ENCODE measurements around the gene LGALS4. TPM values are rescaled to one million over a fixed set of nuclear protein-coding genes. Genes with fewer than 3 reads are reported as not detected.

Gene LGALS4
- total and polyA plus RNA-seq, 9 of the 15 experiments (the other 6 are each of a cell fraction or from before 2014, with no cell fraction given) = 0.08 to 1.1 (median 0.30) TPM; not detected in 3

DNA sequence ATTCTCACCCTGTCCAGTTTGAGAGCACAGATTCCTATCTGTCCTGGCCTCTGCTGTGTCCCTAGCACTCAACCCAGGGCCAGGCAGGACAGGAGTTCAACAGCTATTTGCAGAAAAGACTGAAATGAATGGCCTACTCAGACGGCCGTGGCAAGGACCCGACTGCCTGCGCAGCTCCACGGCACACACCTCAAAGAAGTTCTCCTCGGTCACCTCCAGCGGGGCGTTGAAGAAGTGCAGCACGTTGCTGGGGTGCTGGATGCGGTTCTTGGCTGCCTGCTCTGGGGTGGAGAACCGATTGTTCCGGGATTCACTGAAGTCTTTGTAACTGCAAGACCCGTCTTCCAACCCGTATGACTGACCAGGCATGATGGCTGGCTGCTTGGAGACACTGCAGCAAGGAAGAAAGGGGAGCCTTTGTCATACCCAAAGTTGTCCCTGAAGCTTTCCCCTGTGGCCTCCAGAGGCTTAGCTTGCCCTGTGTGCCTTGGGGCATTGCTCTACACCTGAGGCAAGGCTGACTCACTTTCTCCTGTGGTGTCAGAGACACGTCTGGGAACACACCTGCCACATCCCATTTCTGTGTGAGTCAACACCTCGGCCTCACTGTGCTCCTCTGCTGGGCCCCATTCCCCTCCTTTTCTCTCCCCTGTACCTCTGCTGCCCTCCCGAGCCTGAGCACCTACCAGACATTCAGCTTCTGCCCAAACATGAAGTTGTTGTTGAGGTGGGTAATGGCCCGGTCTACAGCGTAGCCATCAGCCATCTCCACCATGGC, 25.7 kb upstream of the LGALS4 start (continued):
- TF ChIP-seq HBP1 (CRISPR knock-in tag; IDR thresholded peaks at IDR 0.05) (peak; percentile 42; the same call in 1 of the 2 replicates), POLR2G (IDR thresholded peaks at IDR 0.05; ENCODE audit: low read depth, low read length) (peak; percentile 64), RBM22 (IDR thresholded peaks at IDR 0.05; ENCODE audit: low read depth, low read length, poor library complexity, severe bottlenecking) (peak; percentile 50), POLR2A (conservative IDR thresholded peaks at IDR 0.05) (peak; percentile 63; the same call in 1 of the 2 replicates)

- Histone ChIP-seq H3K27me3 (ENCODE audit: control insufficient read depth in 2 of 2, insufficient read depth in 2 of 2, low read length in 2 of 2) (no peaks in the 10 kb centered on the region), H3K4me3 (no peak overlapping the region), H3K36me3 (ENCODE audit: control insufficient read depth, insufficient read depth, low read length) (peaks cover 73% of the 10 kb centered on the region), H3K4me2 (ENCODE audit: insufficient read depth, low read length) (no peak overlapping the region), H3K4me1 (replicated peaks in 1 of 2; ENCODE audit: control insufficient read depth in 2 of 2, insufficient read depth in 2 of 2, low read length in 2 of 2) (peaks cover under 1 to 15% of the 10 kb centered on the region in 2 experiments; a peak in 4 of 5 replicates), H3K9ac (ENCODE audit: insufficient read depth in 1 of 2, low read depth in 2 of 2, low read length in 2 of 2) (peak overlapping the region in 1 of 2 experiments; percentile 37; a peak in 1 of 4 replicates), H3K9me3 (replicated peaks; ENCODE audit: control insufficient read depth, insufficient read depth, low read depth, low read length) (no peaks in the 10 kb centered on the region), H3K27ac (ENCODE audit: extremely low read depth, low read depth, low read length) (no peak overlapping the region; the same call in 2 of the 3 replicates), H3K79me2 (ENCODE audit: control insufficient read depth, insufficient read depth, low read length) (peaks cover 18% of the 10 kb centered on the region), H2AFZ (ENCODE audit: low read depth, low read length) (no peak overlapping the region), H4K20me1 (replicated peaks; ENCODE audit: control insufficient read depth, insufficient read depth, low read length) (peaks cover 14% of the 10 kb centered on the region; the same call in 1 of the 2 replicates), H3K9me1 (ENCODE audit: control insufficient read depth, insufficient read depth, low read length) (no peaks in the 10 kb centered on the region)
- 80% methylated on average over 7 of the region's 7 CpGs for WGBS (ENCODE audit: insufficient coverage, low coverage, missing lambda C conversion rate)
- ChIA-PET POLR2A (interaction anchor here (0.7 to 4.7 kb wide), 6 partner anchors 11 to 654 kb away, joined by 3 to 58 read pairs (median 3); partner anchors contain the start of gene HNRNPL), CTCF (ENCODE audit: low intra/inter-chr PET ratio) (no interaction called here)
- no TSS peak for BruUV-seq (replicated peaks)
- intact Hi-C loops (cut with micrococcal nuclease) (no loop called here), in situ Hi-C loops (cut with MboI) (no loop called here)
- DNase-seq (ENCODE audit: extremely low read depth in 1 of 4, low spot score in 3 of 4) = peak in 2 of 4 experiments; percentile 10 to 12
- peak; percentile 55 for FAIRE-seq
- ATAC-seq = 0 out of 3 replicates have a peak, but pooled peaks have one; percentile 9
- TF ChIP-seq FOSL1 (tag; conservative IDR thresholded peaks at IDR 0.05) = peak; percentile 45
- TF ChIP-seq CXXC5 (CRISPR knock-in tag; IDR thresholded peaks at IDR 0.05) = no peak
- TF ChIP-seq POLR2A (conservative IDR thresholded peaks at IDR 0.05) = peak; percentile 16; the same call in 1 of the 2 replicates
- TF ChIP-seq NFE2 (IDR thresholded peaks at IDR 0.05; ENCODE audit: low read depth) = 0 out of 2 replicates have a peak, but pooled peaks have one; percentile 14
- TF ChIP-seq, protein P1, sequence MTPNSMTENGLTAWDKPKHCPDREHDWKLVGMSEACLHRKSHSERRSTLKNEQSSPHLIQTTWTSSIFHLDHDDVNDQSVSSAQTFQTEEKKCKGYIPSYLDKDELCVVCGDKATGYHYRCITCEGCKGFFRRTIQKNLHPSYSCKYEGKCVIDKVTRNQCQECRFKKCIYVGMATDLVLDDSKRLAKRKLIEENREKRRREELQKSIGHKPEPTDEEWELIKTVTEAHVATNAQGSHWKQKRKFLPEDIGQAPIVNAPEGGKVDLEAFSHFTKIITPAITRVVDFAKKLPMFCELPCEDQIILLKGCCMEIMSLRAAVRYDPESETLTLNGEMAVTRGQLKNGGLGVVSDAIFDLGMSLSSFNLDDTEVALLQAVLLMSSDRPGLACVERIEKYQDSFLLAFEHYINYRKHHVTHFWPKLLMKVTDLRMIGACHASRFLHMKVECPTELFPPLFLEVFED (CRISPR knock-in tag; conservative IDR thresholded peaks at IDR 0.05) = peak; percentile 63; the same call in 1 of the 2 replicates
- TF ChIP-seq MXI1 (IDR thresholded peaks at IDR 0.05; ENCODE audit: low read depth, low read length) = no peak
- TF ChIP-seq, protein P2, sequence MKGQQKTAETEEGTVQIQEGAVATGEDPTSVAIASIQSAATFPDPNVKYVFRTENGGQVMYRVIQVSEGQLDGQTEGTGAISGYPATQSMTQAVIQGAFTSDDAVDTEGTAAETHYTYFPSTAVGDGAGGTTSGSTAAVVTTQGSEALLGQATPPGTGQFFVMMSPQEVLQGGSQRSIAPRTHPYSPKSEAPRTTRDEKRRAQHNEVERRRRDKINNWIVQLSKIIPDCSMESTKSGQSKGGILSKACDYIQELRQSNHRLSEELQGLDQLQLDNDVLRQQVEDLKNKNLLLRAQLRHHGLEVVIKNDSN (CRISPR knock-in tag; IDR thresholded peaks at IDR 0.05) = no peak
- TF ChIP-seq E2F3 (CRISPR knock-in tag; IDR thresholded peaks at IDR 0.05) = no peak
- TF ChIP-seq, protein P3, sequence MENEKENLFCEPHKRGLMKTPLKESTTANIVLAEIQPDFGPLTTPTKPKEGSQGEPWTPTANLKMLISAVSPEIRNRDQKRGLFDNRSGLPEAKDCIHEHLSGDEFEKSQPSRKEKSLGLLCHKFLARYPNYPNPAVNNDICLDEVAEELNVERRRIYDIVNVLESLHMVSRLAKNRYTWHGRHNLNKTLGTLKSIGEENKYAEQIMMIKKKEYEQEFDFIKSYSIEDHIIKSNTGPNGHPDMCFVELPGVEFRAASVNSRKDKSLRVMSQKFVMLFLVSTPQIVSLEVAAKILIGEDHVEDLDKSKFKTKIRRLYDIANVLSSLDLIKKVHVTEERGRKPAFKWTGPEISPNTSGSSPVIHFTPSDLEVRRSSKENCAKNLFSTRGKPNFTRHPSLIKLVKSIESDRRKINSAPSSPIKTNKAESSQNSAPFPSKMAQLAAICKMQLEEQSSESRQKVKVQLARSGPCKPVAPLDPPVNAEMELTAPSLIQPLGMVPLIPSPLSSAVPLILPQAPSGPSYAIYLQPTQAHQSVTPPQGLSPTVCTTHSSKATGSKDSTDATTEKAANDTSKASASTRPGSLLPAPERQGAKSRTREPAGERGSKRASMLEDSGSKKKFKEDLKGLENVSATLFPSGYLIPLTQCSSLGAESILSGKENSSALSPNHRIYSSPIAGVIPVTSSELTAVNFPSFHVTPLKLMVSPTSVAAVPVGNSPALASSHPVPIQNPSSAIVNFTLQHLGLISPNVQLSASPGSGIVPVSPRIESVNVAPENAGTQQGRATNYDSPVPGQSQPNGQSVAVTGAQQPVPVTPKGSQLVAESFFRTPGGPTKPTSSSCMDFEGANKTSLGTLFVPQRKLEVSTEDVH (IDR thresholded peaks at IDR 0.05; ENCODE audit: low read depth, partially characterized antibody) = no peak
Measured at GRCh38 chr19:38837656-38838121, 24.9 kb upstream of the LGALS4 start.
